Measurements from ENCODE around the gene MYEF2. TPM values are rescaled to one million over a fixed set of nuclear protein-coding genes. Genes with fewer than 3 reads are reported as not detected.
A peak's percentile ranks its signal among the peaks of the same experiment; 100 is the strongest.

Gene MYEF2
- total and polyA plus RNA-seq, 2 donors (not counting 3 experiments of a cell fraction or from before 2014, with no cell fraction given) = 11.6 to 54.8 TPM

DNA sequence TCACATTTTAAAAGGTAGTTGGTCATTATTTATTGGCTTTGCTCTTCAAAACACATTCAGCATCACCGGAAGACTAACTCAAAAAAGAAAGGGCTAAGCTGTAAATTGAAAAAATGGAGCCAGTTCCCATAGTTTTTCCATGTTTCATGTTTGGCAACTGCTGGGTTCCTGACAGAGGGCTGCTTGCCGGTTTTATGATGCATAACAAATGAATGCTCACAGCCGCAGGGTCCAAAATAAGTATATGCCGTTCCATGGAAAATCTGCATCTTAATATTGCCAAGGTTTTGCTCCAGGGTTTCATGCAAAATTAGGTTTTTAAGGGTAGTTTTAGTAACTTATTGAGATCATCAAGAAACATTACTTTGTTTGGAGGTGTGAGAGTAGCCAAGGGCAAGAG lies 43.8 kb upstream of the MYEF2 start:
- POLR2A ChIA-PET = no interaction called here
- no peaks in the 10 kb centered on the region for H3K4me1 ChIP-seq (ENCODE audit: control insufficient read depth, extremely low read depth, insufficient read depth, low read length)
- H3K9ac ChIP-seq (replicated peaks; ENCODE audit: extremely low read depth, insufficient read depth, low read length) = no peak overlapping the region
- H4K20me1 ChIP-seq (replicated peaks; ENCODE audit: control insufficient read depth, extremely low read depth, insufficient read depth, low read length) = no peaks in the 10 kb centered on the region
- H2AFZ ChIP-seq (ENCODE audit: low read depth, low read length) = no peak overlapping the region
- intact Hi-C loops (cut with micrococcal nuclease) (no loop called here), dilution Hi-C loops (cut with MboI; ENCODE audit: extremely low pct_ligation_motif_present, low sequenced_read_pairs) (no loop called here)
- DNase-seq (ENCODE audit: low read depth, low spot score) (no peak), FAIRE-seq (peak; percentile 46)
- no peaks in the 10 kb centered on the region for H3K36me3 ChIP-seq (ENCODE audit: control insufficient read depth in 2 of 2, extremely low read depth in 1 of 2, insufficient read depth in 2 of 2, low read length in 2 of 2)
- H3K9me3 ChIP-seq (replicated peaks; ENCODE audit: control insufficient read depth, insufficient read depth, low read length) = no peaks in the 10 kb centered on the region
- no TSS peak for BruUV-seq (replicated peaks)
- peaks cover 5 to 8% of the 10 kb centered on the region in 2 experiments for H3K27me3 ChIP-seq (ENCODE audit: control insufficient read depth in 2 of 2, insufficient read depth in 2 of 2, low read length in 2 of 2)
- no peaks in the 10 kb centered on the region for H3K79me2 ChIP-seq (ENCODE audit: control insufficient read depth, insufficient read depth, low read length)
- H3K27ac ChIP-seq (ENCODE audit: insufficient read depth, low read depth, low read length) = no peak overlapping the region
- no peak for TF ChIP-seq MYC (IDR thresholded peaks at IDR 0.05; ENCODE audit: low read depth, low read length)
- no peak for TF ChIP-seq JUN (IDR thresholded peaks at IDR 0.05; ENCODE audit: borderline replicate concordance, insufficient read depth, insufficient read length, low read depth)
- no peak for TF ChIP-seq POLR2AphosphoS5 (IDR thresholded peaks at IDR 0.05; ENCODE audit: insufficient read depth, low read depth, low read length)
- no peak for TF ChIP-seq POLR2A (IDR thresholded peaks at IDR 0.05; ENCODE audit: low read depth, low read length)
- TF ChIP-seq, protein P1, sequence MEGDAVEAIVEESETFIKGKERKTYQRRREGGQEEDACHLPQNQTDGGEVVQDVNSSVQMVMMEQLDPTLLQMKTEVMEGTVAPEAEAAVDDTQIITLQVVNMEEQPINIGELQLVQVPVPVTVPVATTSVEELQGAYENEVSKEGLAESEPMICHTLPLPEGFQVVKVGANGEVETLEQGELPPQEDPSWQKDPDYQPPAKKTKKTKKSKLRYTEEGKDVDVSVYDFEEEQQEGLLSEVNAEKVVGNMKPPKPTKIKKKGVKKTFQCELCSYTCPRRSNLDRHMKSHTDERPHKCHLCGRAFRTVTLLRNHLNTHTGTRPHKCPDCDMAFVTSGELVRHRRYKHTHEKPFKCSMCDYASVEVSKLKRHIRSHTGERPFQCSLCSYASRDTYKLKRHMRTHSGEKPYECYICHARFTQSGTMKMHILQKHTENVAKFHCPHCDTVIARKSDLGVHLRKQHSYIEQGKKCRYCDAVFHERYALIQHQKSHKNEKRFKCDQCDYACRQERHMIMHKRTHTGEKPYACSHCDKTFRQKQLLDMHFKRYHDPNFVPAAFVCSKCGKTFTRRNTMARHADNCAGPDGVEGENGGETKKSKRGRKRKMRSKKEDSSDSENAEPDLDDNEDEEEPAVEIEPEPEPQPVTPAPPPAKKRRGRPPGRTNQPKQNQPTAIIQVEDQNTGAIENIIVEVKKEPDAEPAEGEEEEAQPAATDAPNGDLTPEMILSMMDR (IDR thresholded peaks at IDR 0.05; ENCODE audit: extremely low read depth in 1 of 2, insufficient read depth in 1 of 2, low read depth in 1 of 2, low read length in 2 of 2) = no peak
- no peak for TF ChIP-seq GATA2 (IDR thresholded peaks at IDR 0.05; ENCODE audit: insufficient read depth, insufficient read length, low read depth, low read length)
- H3K4me3 ChIP-seq (replicated peaks in 1 of 3; ENCODE audit: insufficient read depth in 1 of 3, low read depth in 1 of 3, low read length in 3 of 3) = no peak overlapping the region
- CTCF ChIA-PET = no interaction called here
- H3K9me1 ChIP-seq (replicated peaks; ENCODE audit: control insufficient read depth, extremely low read depth, insufficient read depth, low read length) = no peaks in the 10 kb centered on the region
- no peak overlapping the region for H3K4me2 ChIP-seq (ENCODE audit: insufficient read depth, low read length)

DNA sequence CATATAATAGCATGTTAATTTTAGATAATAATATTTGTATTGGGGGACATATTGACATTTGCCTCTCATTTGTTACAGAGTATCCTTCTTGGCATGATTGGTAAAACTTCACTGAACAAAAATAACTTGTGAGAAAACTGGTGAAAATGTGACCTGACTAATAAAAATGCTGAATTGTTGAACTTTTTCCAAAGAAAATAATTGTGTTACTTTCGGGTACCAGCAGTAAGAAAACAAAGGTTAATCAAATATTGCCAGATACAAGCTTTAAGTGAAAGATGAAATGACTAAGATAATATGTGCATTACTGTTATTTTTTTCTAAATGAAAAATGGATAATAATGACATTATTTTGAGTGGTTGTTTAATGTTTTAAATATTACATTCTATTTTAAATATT lies 43.2 kb upstream of the MYEF2 start:
- Histone ChIP-seq H3K27ac (ENCODE audit: insufficient read depth, low read depth, low read length) (no peak overlapping the region), H4K20me1 (replicated peaks; ENCODE audit: control insufficient read depth, extremely low read depth, insufficient read depth, low read length) (no peaks in the 10 kb centered on the region), H3K9ac (replicated peaks; ENCODE audit: extremely low read depth, insufficient read depth, low read length) (no peak overlapping the region), H3K4me2 (ENCODE audit: insufficient read depth, low read length) (no peak overlapping the region), H2AFZ (ENCODE audit: low read depth, low read length) (no peak overlapping the region), H3K79me2 (ENCODE audit: control insufficient read depth, insufficient read depth, low read length) (no peaks in the 10 kb centered on the region), H3K4me3 (replicated peaks in 1 of 3; ENCODE audit: insufficient read depth in 1 of 3, low read depth in 1 of 3, low read length in 3 of 3) (no peak overlapping the region), H3K27me3 (ENCODE audit: control insufficient read depth in 2 of 2, insufficient read depth in 2 of 2, low read length in 2 of 2) (peaks cover 4 to 6% of the 10 kb centered on the region in 2 experiments), H3K4me1 (ENCODE audit: control insufficient read depth, extremely low read depth, insufficient read depth, low read length) (no peaks in the 10 kb centered on the region), H3K36me3 (ENCODE audit: control insufficient read depth in 2 of 2, extremely low read depth in 1 of 2, insufficient read depth in 2 of 2, low read length in 2 of 2) (no peaks in the 10 kb centered on the region), H3K9me1 (replicated peaks; ENCODE audit: control insufficient read depth, extremely low read depth, insufficient read depth, low read length) (no peaks in the 10 kb centered on the region), H3K9me3 (replicated peaks; ENCODE audit: control insufficient read depth, insufficient read depth, low read length) (no peaks in the 10 kb centered on the region)
- dilution Hi-C loops (cut with MboI; ENCODE audit: extremely low pct_ligation_motif_present, low sequenced_read_pairs) (no loop called here), intact Hi-C loops (cut with micrococcal nuclease) (no loop called here)
- FAIRE-seq (no peak), DNase-seq (ENCODE audit: low read depth, low spot score) (no peak)
- ChIA-PET POLR2A (no interaction called here), CTCF (no interaction called here)
- TF ChIP-seq MYC (IDR thresholded peaks at IDR 0.05; ENCODE audit: low read depth, low read length) (no peak), POLR2A (IDR thresholded peaks at IDR 0.05; ENCODE audit: low read depth, low read length) (no peak), GATA2 (IDR thresholded peaks at IDR 0.05; ENCODE audit: insufficient read depth, insufficient read length, low read depth, low read length) (no peak), JUN (IDR thresholded peaks at IDR 0.05; ENCODE audit: borderline replicate concordance, insufficient read depth, insufficient read length, low read depth) (no peak), POLR2AphosphoS5 (IDR thresholded peaks at IDR 0.05; ENCODE audit: insufficient read depth, low read depth, low read length) (no peak), FOS (IDR thresholded peaks at IDR 0.05; ENCODE audit: borderline replicate concordance, insufficient read depth, low read length) (no peak), EZH2 (IDR thresholded peaks at IDR 0.05; ENCODE audit: borderline replicate concordance, low read depth, low read length, severe bottlenecking) (no peak)
- TF ChIP-seq, protein P1 (IDR thresholded peaks at IDR 0.05; ENCODE audit: extremely low read depth in 1 of 2, insufficient read depth in 1 of 2, low read depth in 1 of 2, low read length in 2 of 2) = no peak
- TF ChIP-seq, protein P2, sequence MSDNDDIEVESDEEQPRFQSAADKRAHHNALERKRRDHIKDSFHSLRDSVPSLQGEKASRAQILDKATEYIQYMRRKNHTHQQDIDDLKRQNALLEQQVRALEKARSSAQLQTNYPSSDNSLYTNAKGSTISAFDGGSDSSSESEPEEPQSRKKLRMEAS (IDR thresholded peaks at IDR 0.05; ENCODE audit: insufficient read depth, insufficient read length) = no peak
- BruUV-seq (replicated peaks) = no TSS peak
